Liver (tissue), 9 donors: ENCODE measurements around the gene ST6GALNAC3. TPM values are rescaled to one million over a fixed set of nuclear protein-coding genes. Genes with fewer than 3 reads are reported as not detected.

Source experiments
- DNase-seq: peaks from one replicate; pipeline ENCODE4 v3.0.0-alpha.2; 2017; ENCODE audit warnings: low spot score
- H3K27ac ChIP-seq, 2 donors: one replicate each; pipeline ENCODE4 v1.7.0; 2013; ENCODE audit warnings: inconsistent platforms in 2 of 2, low read length in 2 of 2, control low read depth in 1 of 2, low read depth in 1 of 2, mild to moderate bottlenecking in 1 of 2
- H3K27me3 ChIP-seq, 4 donors: one replicate each; pipeline versions ENCODE4 v1.6.1 to v1.7.0; 2013; ENCODE audit warnings: low read length in 3 of 4, inconsistent platforms in 1 of 4, mild to moderate bottlenecking in 1 of 4, moderate library complexity in 1 of 4; ENCODE audit not compliant: control insufficient read depth in 4 of 4, insufficient read depth in 4 of 4
- H3K36me3 ChIP-seq, 4 donors: one replicate each; pipeline versions ENCODE4 v1.6.1 to v1.7.0; 2013; ENCODE audit warnings: low read length in 3 of 4, mild to moderate bottlenecking in 3 of 4, low read depth in 1 of 4, moderate library complexity in 1 of 4; ENCODE audit not compliant: control insufficient read depth in 4 of 4, insufficient read depth in 3 of 4
- H3K4me1 ChIP-seq, 4 donors: one replicate each; pipeline versions ENCODE4 v1.6.1 to v1.7.0; 2013; ENCODE audit warnings: low read length in 3 of 4, mild to moderate bottlenecking in 3 of 4, moderate library complexity in 1 of 4; ENCODE audit not compliant: control insufficient read depth in 4 of 4, insufficient read depth in 4 of 4
- H3K4me3 ChIP-seq, 3 donors: one replicate each; pipeline versions ENCODE4 v1.6.1 to v1.7.0; 2013; ENCODE audit warnings: low read length in 3 of 3, control low read depth in 1 of 3, low read depth in 1 of 3, mild to moderate bottlenecking in 1 of 3
- H3K9ac ChIP-seq, 2 donors: one replicate each; pipeline ENCODE4 v1.7.0; 2013; ENCODE audit warnings: low read length in 2 of 2, mild to moderate bottlenecking in 2 of 2, moderate library complexity in 2 of 2, control low read depth in 1 of 2, low read depth in 1 of 2
- H3K9me3 ChIP-seq, 4 donors: one replicate each; pipeline versions ENCODE4 v1.6.1 to v1.7.0; 2013; ENCODE audit warnings: low read length in 3 of 4; ENCODE audit not compliant: control insufficient read depth in 4 of 4
- ATF3 ChIP-seq: IDR thresholded peaks from 2 replicates; pipeline ENCODE4 v1.6.1; 2016; ENCODE audit warnings: antibody characterized with exemption
- CTCF ChIP-seq: fragments of 150-350 bp; IDR thresholded peaks from 2 replicates; pipeline ENCODE4 v1.5.1; 2017; ENCODE audit warnings: improper control_type of control experiment, low read depth, low read length; ENCODE audit not compliant: missing input control
- EGR1 ChIP-seq, 2 donors: IDR thresholded peaks; 2 replicates each; pipeline ENCODE4 v1.6.1; 2016 to 2018; ENCODE audit warnings: antibody characterized with exemption in 2 of 2, low read depth in 2 of 2
- GABPA ChIP-seq, 2 donors: IDR thresholded peaks in 1 of 2; conservative IDR thresholded peaks in 1 of 2; 2 replicates each; pipeline ENCODE4 v1.6.1; 2016; ENCODE audit warnings: antibody characterized with exemption in 2 of 2, mild to moderate bottlenecking in 1 of 2, moderate library complexity in 1 of 2
- HNF4A ChIP-seq, 2 donors: conservative IDR thresholded peaks; 2 replicates each; pipeline ENCODE4 v1.6.1; 2016; ENCODE audit warnings: antibody characterized with exemption in 2 of 2, mild to moderate bottlenecking in 2 of 2
- HNF4G ChIP-seq: IDR thresholded peaks from 2 replicates; pipeline ENCODE4 v1.6.1; 2016; ENCODE audit warnings: antibody characterized with exemption
- JUND ChIP-seq, 2 donors: IDR thresholded peaks; 2 replicates each; pipeline ENCODE4 v1.6.1; 2016; ENCODE audit warnings: antibody characterized with exemption in 2 of 2
- MAX ChIP-seq: IDR thresholded peaks from 2 replicates; pipeline ENCODE4 v1.6.1; 2016; ENCODE audit warnings: antibody characterized with exemption
- NR2F2 ChIP-seq: IDR thresholded peaks from 2 replicates; pipeline ENCODE4 v1.6.1; 2016; ENCODE audit warnings: antibody characterized with exemption
- RAD21 ChIP-seq, 2 donors: IDR thresholded peaks; 2 replicates each; pipeline ENCODE4 v1.6.1; 2016; ENCODE audit warnings: antibody characterized with exemption in 2 of 2, mild to moderate bottlenecking in 2 of 2
- REST ChIP-seq: IDR thresholded peaks from 2 replicates; pipeline ENCODE4 v1.6.1; 2016; ENCODE audit warnings: antibody characterized with exemption, mild to moderate bottlenecking
- RXRA ChIP-seq, 2 donors: IDR thresholded peaks; 2 replicates each; pipeline ENCODE4 v1.6.1; 2017 to 2018; ENCODE audit warnings: antibody characterized with exemption in 2 of 2, mild to moderate bottlenecking in 1 of 2
- SP1 ChIP-seq: IDR thresholded peaks from 2 replicates; pipeline ENCODE4 v1.6.1; 2018; ENCODE audit warnings: antibody characterized with exemption, mild to moderate bottlenecking
- YY1 ChIP-seq: IDR thresholded peaks from 2 replicates; pipeline ENCODE4 v1.6.1; 2016; ENCODE audit warnings: antibody characterized with exemption, mild to moderate bottlenecking
- WGBS: extraction: QIAGEN DNeasy Blood & Tissue Kit; methylation state at CpG from one replicate; pipeline ENCODE4 v1.1.7; 2013; 5-methylcytosine and 5-hydroxymethylcytosine counted together
- polyA plus RNA-seq, 2 donors: library from polyadenylated mRNA; stranded (reverse) in 1 of 2; unstranded in 1 of 2; fragments of 200-250 nt in 1 of 2; fragments of >200 nt in 1 of 2; fragmentation: Nextera tagmentation in 1 of 2; extraction: Ambion mirVana in 1 of 2; gene quantifications; one replicate each; pipeline versions ENCODE4 v1.2.1 to v1.2.3, GENCODE V29; 2013 to 2015
- total RNA-seq, 2 donors: library from RNA; depleted of rRNA; stranded (reverse); fragments of >200 nt; gene quantifications; one replicate each; pipeline ENCODE4 v1.2.3, GENCODE V29; 2014
- TF ChIP-seq, protein P1 (sequence below): IDR thresholded peaks from 2 replicates; pipeline ENCODE4 v1.6.1; 2016; ENCODE audit warnings: antibody characterized with exemption
- donor health status: healthy.
- donor health status: healthy.
- donor health status: healthy.
- donor health status: healthy.
- donor health status: healthy.

ST6GALNAC3 gene
- total and polyA plus RNA-seq, 4 donors = 1.2 to 5.0 (median 3.2) TPM

DNA sequence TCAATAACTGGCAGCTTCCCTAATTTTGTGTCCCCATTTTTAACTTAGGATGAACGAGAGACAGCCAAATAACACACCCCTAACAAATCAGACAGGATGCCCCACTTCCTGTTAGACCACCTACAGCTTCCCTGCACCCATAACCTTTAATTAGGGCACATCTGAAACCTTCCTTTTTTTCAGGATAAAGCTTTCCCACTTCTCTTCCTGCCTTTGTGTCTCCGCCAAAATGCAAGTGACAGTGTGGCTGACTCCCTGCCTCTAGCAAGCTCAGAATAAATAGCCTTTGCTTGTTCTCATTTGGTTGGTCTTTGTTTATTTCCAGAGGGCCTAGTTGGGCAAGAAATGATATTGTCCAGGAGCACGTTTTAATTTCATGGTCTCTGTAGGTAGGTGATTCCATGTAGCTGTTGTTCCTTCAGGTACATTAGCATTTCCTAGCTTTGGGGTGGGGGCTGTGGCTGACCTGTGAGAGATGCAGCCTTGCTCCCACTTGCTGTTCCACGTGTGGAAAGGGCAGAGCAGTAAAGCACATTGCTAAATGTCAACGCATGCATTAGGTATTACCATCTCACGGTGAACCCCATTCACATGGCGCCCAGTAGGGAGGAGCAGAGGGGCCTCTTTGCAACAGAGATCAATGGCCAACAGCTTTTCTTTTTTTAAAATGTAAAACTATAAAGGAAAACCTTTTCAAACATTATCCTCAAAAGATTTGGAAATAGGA, 154.9 kb downstream of the ST6GALNAC3 start:
- Histone ChIP-seq H3K4me3 (no peak overlapping the region), H3K4me1 (no peaks in the 10 kb centered on the region), H3K27ac (no peak overlapping the region), H3K36me3 (no peaks in the 10 kb centered on the region), H3K27me3 (no peaks in the 10 kb centered on the region), H3K9me3 (no peaks in the 10 kb centered on the region), H3K9ac (no peak overlapping the region)
- 48% methylated on average over 7 of the region's 7 CpGs for WGBS
- TF ChIP-seq YY1 (no peak), NR2F2 (no peak), HNF4A (conservative IDR thresholded peaks at IDR 0.05) (no peak), ATF3 (no peak), MAX (no peak), EGR1 (IDR thresholded peaks at IDR 0.05; ENCODE audit: low read depth in 2 of 2) (no peak), JUND (IDR thresholded peaks at IDR 0.05) (no peak), RAD21 (IDR thresholded peaks at IDR 0.05) (no peak)
- DNase-seq = no peak

- H3K36me3 ChIP-seq = peaks cover 0 to 2% (median 0%) of the 10 kb centered on the region in 4 donors
- no peak overlapping the region for H3K9ac ChIP-seq
- no peaks in the 10 kb centered on the region for H3K4me1 ChIP-seq
- TF ChIP-seq HNF4A (conservative IDR thresholded peaks at IDR 0.05) = no peak
- TF ChIP-seq REST = no peak
- TF ChIP-seq GABPA (IDR thresholded peaks at IDR 0.05 in 1 of 2, conservative IDR thresholded peaks at IDR 0.05 in 1 of 2) = no peak
- TF ChIP-seq MAX = no peak
- no peak for TF ChIP-seq NR2F2
- no peak for TF ChIP-seq RXRA (IDR thresholded peaks at IDR 0.05)
- TF ChIP-seq YY1 = no peak
- no peak for TF ChIP-seq JUND (IDR thresholded peaks at IDR 0.05)
- TF ChIP-seq ATF3 = no peak
- no peak for TF ChIP-seq HNF4G
- TF ChIP-seq SP1 = no peak
- TF ChIP-seq, protein P1, sequence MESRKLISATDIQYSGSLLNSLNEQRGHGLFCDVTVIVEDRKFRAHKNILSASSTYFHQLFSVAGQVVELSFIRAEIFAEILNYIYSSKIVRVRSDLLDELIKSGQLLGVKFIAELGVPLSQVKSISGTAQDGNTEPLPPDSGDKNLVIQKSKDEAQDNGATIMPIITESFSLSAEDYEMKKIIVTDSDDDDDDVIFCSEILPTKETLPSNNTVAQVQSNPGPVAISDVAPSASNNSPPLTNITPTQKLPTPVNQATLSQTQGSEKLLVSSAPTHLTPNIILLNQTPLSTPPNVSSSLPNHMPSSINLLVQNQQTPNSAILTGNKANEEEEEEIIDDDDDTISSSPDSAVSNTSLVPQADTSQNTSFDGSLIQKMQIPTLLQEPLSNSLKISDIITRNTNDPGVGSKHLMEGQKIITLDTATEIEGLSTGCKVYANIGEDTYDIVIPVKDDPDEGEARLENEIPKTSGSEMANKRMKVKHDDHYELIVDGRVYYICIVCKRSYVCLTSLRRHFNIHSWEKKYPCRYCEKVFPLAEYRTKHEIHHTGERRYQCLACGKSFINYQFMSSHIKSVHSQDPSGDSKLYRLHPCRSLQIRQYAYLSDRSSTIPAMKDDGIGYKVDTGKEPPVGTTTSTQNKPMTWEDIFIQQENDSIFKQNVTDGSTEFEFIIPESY = no peak
- TF ChIP-seq CTCF = no peak
- no peaks in the 10 kb centered on the region for H3K27me3 ChIP-seq
- peaks cover 0 to 3% (median 0%) of the 10 kb centered on the region in 4 donors for H3K9me3 ChIP-seq
- no peak for DNase-seq
- H3K27ac ChIP-seq = no peak overlapping the region
- WGBS = 70% methylated on average over 2 of the region's 2 CpGs
- H3K4me3 ChIP-seq = no peak overlapping the region
Measured at GRCh38 chr1:76230842-76231281, 156.3 kb downstream of the ST6GALNAC3 start.
